Activated CD8-positive, alpha-beta memory T cell treated with anti-CD3 and anti-CD28 coated beads, Interleukin-2, amount 50 U/mL, for 24 hours (primary cell): Measurements from ENCODE around the gene XCL2.
"Not testable (repeated sequence)": the region's sequence is repeated elsewhere in the genome, so short reads cannot be mapped to it uniquely, and the experiment has no call there.

Experiments
- DNase-seq: peaks from one replicate; pipeline ENCODE4 v3.0.0-alpha.2; 2020; ENCODE audit errors: extremely low read depth

The XCL2 gene, protein sequence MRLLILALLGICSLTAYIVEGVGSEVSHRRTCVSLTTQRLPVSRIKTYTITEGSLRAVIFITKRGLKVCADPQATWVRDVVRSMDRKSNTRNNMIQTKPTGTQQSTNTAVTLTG

DNA sequence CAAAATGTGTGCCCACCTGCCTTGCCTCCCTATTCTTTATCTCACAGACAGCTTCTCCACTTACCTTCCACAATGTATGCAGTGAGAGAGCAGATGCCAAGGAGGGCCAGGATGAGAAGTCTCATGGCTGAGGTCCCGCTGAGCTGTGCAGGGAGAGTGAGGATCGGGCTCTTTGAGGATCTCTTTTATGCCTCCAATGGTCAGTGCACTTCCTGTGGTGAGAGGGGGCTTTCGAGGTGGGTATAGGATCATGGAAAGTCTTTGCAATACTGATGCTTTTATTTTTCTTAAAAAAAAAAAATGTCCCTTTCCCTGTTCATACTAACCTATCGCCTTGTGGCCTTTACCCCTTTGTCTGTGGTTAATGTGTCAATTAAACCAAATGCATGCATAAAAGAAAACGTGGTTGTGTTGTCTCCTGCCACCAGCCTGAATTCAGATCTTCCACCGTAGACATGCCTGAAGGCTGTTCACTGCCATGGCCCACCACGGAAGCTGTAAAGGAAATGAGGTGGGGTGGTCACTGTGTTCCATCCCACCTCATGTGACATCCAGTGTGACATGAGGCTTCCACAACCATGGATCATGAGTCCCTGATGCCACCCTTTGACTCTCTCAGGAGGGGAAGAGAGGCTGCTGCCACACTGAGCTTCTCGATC, at the start of gene XCL2:
Gene XCL2, minus strand, starts transcription at position 158 of the 659 bp plus-strand sequence. Its CDS starts 33 bp downstream, at position 125.
- not testable (repeated sequence) for DNase-seq

DNA sequence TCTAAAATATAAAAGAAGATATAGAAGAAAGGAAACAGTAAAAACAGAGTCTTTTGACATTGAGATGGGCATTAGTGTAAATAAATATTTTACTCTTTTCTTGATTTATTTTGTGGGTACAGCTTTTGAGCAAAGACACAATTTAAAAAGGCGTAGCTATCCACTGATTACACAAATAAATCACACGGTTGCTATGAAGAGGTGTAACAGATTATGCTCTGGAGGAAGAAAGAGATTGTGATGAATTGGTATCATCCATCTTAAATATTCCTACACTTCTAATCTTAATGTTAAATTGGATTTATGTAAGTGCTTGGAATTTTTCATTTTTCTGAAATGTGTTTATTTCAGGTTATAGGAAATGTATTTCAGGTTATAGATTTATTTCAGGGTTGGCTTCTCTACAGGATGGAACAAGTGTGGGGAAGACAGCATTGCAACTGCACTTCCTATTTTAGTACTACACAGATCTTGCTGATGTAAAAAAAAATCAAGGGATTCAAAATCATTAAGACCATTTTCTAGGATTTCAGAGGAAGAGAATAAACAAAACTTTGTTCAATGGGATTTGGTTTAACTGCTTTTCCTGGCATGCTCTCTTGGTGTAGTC, 47.9 kb upstream of the XCL2 start:
- DNase-seq, result no peak

DNA sequence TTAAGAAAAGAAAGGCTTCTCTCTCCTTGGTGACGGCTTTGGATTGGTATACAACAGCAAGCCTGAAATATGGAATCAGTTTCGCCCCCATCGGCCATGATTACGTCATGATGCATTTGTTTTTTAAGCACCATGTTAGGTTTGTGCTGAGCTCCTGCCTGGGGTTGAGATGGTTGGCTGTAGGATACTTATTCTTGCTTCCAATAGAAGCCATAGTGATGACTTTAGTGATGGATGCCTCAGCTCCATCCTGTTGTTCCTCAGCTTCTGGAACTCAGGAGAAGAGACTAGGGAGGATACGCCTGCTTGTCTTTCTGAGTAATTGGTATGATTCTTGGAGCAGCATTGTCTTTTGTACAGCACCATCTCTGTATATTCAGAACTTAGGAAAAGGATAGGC, 47.3 kb upstream of the XCL2 start:
- no peak for DNase-seq

DNA sequence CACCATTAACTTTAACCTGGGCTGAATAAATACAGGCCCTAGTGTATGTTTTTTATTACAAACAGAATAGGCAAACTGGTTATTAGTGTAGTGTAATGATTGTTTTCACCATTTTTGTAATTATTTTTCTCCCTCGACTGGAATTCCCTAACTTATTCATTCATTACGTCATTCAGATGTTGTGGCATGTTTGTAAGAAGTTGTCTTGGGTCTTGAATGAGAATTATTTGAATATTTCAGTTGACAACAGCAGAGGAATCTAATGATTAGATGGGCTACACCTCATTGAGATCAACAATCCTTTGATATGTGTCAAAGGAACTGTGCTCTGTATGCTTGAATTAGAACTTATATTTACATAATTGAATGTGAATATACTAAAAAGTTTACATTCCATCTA, 45.4 kb upstream of the XCL2 start:
- no peak for DNase-seq

DNA sequence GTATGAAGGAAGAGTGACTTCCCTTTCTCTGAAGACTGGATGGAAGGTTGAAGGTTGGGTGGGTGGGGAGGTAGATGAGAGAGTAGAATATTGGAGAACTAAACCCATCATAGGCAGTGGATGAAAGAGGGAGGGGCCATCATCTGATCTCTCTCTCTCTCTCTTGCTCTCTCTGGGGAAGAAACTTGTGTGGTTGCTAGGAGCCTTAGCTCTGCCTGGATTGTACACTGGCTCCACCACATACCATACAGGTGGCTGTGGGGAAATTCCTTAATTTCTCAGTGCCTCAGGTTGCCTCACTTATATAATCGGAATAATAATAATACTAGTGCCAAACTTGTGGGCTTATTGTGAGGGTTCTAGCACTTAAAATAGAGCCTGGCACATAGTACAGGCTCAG, 42.1 kb upstream of the XCL2 start:
- DNase-seq, result no peak

DNA sequence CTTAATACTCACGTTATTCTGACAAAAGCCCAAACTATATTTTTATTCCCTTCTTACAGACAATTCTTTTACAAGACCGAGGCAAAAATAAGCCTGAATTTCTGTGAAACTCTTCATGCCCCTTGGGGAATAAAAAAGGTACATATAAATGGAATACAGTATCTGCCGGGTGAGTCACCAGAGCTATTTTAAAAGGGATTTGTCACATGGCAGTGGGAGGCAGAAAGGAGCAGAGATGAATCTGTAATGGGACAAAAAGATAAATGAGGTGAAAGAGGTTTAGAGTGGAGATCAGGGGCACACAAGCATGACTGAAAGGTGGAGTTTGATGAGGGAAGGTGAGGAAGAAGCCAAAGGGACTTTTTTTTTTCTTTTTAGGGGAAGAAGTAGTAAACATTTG, 41.4 kb upstream of the XCL2 start:
- DNase-seq, result no peak

DNA sequence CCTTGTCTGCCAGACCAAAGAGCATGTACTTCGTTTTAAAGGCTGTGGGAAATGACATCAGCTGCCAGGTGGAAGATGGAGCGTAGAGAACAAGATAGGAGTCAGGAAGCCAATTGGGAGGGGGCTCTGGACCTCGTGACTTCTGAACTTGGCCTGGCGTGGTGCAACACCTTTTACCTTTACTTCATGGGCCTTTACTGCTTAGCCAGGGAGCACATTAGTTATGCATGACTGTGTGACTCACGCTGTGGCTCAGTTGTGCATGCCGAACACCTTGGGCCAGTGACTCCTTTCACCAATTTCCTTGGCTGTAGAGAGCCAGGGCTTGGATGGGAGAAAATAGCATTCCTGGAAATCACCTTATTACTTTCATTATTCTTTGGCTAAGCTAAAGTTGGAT, 39.8 kb upstream of the XCL2 start:
- DNase-seq, result no peak

DNA sequence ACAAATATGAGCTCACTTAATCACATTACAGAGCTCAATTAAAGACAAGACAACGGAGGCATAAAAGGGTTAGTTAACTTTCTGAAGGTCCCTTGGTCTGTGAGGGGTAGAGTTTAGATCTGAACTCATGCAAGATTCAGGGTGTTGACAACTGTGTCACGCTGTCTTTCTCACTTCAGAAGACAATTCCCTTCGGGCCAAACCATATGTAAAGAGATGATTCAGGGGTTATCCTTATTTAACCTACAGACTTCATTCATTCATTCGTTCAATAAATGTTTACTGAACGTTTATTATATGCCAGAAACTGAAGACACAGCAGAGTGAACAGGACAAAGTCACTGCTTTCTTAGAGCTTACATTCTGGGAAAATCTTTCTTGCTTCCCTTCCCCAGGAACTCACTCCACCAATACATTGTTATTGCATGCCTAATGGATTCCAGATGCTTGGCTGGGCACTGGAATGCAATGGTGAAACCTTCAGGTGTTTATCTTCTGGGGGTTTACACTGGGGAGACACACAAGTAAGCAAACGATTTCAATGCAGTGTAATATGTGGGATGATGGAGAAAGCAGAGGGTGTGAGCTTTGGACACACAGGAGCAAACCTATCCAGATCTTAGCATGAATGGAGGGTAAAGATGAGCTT, 39.0 kb upstream of the XCL2 start:
- no peak for DNase-seq

DNA sequence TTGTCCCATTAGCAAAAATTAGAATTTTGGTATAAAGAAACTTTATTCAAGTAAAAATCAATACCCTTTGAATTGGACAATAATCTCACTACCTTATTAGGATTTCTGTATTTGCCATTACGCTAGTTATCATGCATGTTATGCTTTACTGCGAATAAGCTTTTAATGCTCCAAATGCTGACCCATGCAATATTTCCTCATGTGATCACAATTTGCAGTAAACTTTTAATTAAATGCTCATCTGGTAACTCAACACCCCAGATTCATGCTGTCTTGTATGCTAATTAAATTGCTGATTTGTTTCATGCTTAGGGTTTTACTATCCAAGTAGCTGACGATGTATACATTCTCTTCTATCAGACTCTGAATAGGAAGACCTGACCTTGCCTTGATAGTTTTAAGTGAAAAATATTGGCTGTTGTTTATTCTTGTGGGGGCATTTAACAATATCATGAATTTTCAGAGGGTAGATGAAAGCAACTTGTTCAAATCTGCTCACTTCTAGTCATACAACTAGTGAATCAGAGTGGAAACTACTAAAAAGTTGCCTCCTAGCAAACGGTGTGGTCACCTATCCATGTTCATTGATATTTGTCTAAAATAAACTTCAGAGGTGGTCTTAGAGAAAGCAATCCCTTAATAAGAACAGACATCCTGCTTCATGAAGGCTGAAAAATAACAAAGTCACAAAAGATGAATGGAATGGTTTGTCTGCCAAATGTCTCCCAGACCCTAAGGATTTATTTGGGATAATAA, 38.2 kb upstream of the XCL2 start:
- no peak for DNase-seq

DNA sequence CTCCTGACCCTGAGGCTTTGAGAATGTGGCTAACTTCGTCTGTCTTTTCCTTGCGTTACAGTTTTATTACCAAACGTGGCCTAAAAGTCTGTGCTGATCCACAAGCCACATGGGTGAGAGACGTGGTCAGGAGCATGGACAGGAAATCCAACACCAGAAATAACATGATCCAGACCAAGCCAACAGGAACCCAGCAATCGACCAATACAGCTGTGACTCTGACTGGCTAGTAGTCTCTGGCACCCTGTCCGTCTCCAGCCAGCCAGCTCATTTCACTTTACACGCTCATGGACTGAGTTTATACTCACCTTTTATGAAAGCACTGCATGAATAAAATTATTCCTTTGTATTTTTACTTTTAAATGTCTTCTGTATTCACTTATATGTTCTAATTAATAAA, 37.2 kb upstream of the XCL2 start:
- not testable (repeated sequence) for DNase-seq

DNA sequence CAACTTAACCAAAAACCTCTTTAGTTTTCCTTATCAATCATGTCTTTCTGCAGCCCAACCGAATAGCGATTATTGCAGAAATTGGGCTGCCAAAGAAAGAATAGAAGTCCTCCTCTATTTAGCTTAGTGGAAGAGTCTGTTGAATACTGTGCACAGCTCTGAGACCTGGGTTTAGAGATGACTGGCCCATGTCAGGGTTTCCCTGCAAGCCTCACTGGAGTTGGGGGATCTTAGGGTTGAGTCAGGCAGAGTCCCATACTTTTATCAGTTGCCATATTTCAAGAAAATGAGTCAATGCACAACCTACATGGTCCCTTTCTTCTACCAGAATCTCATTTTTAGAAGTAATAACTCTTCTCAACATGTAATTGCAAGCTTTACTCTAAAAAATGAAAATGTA, 36.5 kb upstream of the XCL2 start:
- DNase-seq, result not testable (repeated sequence)

DNA sequence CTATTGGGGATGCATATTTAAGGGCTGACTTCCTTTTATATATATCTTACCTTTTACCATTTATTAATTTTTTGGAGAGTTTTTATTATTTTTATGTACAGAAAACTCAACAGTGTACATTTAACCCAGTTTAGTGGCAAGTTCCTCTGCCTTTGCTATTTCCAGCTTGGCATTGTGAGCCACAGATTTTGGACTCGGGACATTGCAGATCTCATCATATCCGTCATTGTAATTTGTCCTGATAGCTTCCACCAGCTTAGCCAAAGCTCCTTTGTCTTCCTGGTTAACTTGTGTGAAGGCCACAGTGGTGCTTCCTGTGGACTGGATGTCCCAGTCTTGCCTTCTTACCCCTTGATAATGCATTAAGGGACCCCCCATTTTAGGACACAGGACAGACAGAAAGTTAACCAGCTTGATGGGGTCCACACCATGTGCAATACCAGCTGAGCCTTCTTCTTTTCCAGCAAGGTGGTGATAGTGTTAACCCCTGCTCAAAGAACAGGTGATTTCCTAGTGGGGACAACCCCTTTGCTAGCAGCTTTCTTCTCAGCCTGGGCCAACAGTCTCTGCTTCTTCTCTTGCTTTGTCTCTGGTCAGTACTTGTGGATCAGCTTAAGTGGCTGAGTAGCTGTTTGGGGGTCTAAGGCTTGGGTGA, 34.9 kb upstream of the XCL2 start:
- not testable (repeated sequence) for DNase-seq

DNA sequence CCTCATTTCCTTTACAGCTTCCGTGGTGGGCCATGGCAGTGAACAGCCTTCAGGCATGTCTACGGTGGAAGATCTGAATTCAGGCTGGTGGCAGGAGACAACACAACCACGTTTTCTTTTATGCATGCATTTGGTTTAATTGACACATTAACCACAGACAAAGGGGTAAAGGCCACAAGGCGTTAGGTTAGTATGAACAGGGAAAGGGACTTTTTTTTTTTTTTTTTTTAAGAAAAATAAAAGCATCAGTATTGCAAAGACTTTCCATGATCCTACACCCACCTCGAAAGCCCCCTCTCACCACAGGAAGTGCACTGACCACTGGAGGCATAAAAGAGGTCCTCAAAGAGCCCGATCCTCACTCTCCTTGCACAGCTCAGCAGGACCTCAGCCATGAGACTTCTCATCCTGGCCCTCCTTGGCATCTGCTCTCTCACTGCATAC, 32.5 kb upstream of the XCL2 start, which contains the start of gene XCL1:
Gene XCL1, plus strand, starts transcription at position 361 of the 444 bp plus-strand sequence. Its CDS starts 33 bp downstream, at position 394.
- not testable (repeated sequence) for DNase-seq

DNA sequence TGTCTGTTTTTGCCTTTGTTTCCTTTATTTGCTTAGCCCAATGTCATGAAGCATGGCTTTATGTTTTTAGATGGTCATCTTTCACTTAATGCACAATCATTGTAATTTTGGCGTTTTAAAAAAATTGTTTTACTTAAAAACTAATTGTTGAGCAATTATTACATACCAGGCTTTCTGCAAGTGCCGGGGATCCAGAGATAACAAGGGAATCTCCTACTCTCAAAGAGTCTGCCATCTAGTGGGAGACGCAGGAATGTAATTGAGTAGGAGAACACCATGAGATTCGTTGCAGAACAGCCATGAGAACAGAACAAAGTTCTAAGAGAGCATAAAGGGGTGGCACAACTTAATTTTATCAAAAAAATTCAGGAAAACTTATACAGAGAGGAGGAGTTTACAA, 30.4 kb upstream of the XCL2 start:
- not testable (repeated sequence) for DNase-seq

DNA sequence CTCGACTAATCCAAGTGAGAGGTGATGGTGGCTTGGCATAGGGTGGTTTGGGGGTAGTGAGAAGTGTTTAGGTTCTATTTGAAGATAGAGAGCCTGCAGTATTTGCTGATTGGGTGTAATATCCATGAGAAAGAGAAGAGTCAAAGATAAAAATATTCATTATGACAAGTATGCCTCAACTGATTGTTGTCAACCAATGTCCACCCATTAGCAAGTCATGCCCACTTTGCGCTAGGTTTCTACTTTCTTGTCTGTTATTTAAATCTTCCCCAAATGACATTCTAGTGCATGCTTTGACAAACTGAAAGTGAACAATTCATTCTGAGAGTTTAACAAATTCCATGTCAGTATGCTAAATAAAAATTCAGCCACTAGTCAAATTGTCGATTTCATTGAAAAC, 28.8 kb upstream of the XCL2 start:
- no peak for DNase-seq

DNA sequence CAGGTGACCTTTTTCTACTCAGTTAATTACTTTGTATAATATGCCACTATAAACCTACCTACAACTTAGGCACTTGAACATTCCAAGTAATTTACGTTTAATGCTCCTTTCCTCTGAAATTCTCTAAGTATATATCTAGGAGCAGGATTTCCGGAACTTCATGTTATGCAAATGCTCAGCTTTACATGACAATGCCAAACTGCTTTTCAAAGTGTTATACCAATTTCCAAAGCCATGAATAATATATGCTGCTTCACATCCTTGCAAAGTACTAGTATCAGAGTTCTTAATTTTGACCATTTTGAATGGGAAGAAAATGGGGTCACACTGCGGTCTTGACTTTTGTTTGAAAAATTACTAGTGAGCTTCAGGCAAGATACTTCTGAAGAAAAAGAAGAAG, 26.9 kb upstream of the XCL2 start:
- DNase-seq, result no peak

DNA sequence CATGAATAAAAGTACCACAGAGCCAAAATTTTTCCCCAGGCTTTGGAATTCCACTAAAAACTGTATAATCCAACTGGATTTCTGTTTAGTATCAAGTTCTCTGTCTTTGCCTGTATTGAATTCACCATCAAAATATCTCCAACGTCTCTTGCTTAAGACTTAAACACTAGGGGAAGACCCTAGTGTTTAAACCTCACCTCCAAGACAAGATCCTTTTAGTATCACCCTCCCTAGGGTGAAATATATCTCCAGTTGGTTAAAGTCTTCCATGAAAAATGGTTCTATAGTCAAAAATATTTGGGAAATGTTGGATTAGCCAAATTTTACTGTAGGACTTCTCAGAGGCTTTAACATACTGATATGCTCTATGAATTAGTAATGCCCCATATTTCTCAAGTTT, 24.5 kb upstream of the XCL2 start:
- no peak for DNase-seq

DNA sequence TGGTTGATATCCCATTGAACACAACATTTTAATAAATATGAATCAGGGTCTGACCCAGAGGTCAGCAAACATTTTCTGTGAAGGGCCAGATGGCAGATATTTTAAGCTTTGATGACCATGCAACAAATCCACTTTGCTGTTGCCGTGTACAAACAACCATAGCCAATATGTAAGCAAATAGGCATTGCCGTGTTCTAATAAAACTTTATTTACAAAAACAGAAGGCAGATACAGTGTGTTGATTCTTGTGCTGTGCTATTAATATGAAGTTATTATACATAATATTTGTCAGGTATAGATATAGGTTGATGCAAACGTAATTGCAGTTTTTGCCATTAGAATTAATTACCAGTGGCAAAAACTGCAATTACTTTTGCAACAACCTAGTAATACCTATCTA, 23.8 kb upstream of the XCL2 start:
- DNase-seq, result no peak

DNA sequence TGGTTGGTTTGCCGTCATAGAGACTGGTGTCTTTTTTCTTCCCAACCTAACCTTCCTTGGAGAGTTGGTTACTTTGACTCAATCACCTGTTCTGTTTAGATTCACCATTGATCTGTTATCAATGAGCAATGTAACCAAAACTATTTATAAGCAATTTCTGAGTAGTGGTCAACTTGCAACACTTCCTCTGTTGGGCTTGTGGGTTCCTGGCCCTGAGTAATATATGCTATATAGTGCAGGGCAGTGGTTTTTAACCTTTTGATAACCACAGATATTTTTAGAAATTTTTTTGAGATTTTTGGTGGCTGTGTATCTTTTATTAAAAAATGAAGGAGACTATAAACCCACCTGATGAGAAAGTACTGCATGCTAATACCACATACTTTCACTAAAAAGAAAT, 23.2 kb upstream of the XCL2 start:
- DNase-seq, result no peak

DNA sequence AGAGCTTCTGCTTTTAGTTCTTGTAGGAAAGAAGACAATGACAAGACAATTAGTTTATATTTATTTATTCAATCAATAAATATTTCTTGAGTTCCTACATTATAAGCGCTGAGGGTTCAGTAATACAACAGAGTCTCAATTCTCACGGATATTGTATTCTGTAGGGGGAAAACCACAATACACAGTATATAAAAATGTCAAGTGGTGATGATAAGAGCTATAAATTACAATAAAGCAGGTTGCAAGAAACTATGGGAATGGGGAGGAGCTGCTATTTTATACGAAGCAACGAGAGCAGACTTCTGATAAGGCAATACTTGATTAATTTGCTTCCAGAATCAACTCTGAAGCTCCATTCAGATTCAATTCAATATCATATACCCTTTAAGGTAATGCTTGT, 22.0 kb upstream of the XCL2 start:
- no peak for DNase-seq

DNA sequence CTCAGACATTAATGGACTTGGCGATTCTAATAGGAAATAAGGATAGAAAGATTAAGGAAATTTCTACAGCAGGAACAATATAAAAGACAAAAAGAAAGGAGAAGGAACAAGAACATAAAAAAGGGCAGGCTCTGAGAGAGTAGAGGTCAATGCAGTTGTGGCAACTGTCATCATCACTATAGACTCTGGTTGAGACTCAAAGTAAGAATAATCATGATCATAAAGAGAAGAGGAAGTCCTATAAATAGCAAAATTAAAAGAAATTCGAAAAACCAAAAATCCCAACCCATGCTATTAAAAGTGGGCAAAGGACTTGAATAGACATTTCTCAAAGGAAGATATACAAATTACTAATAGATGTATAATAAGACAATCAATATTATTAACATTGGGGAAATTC, 18.2 kb upstream of the XCL2 start:
- no peak for DNase-seq

DNA sequence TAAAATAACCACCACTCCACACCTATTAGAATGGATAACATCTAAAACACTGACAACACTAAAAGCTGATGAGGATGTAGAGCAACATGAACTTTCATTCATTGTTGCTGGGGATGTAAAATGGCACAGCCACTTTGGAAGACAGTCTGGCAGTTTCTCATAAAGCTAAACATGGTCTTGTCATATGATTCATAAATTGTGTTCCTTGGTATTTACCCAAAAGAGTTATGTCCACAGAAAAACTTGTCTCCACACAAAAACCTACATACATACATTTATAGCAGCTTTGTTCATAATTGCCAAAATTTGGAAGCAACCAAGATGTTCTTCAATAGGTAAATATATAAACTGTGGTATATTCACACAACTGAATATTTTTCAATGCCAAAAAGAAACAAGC, 16.6 kb upstream of the XCL2 start:
- no peak for DNase-seq
